GM19328 (cell line): ENCODE measurements around the gene EPSTI1.
A peak's percentile ranks its signal among the peaks of the same experiment; 100 is the strongest.
"Not testable (repeated sequence)": the region's sequence is repeated elsewhere in the genome, so short reads cannot be mapped to it uniquely, and the experiment has no call there.

ENCODE experiments used
- ATAC-seq: cut with Tn5 transposase; IDR thresholded peaks from one replicate; pipeline ENCODE4 v1.9.1; 2021; ENCODE audit warnings: mild to moderate bottlenecking, moderate library complexity; ENCODE audit not compliant: unreplicated experiment

Gene EPSTI1

GRCh38 chr13:43006893-43007631 is 15.0 kb upstream of the EPSTI1 start:
- no peak for ATAC-seq

- no peak for ATAC-seq
Measured at GRCh38 chr13:43005460-43006236, 13.6 kb upstream of the EPSTI1 start.

GRCh38 chr13:43003729-43004128 is 11.7 kb upstream of the EPSTI1 start:
- no peak for ATAC-seq

GRCh38 chr13:43003010-43003409 is 11.0 kb upstream of the EPSTI1 start:
- no peak for ATAC-seq

GRCh38 chr13:43002021-43002420 is 10.0 kb upstream of the EPSTI1 start:
- ATAC-seq = no peak

GRCh38 chr13:43000676-43001075 is 8.6 kb upstream of the EPSTI1 start:
- no peak for ATAC-seq

GRCh38 chr13:42999491-42999890 is 7.5 kb upstream of the EPSTI1 start:
- no peak for ATAC-seq

GRCh38 chr13:42997381-42997780 is 5.3 kb upstream of the EPSTI1 start:
- no peak for ATAC-seq

- ATAC-seq = no peak
Measured at GRCh38 chr13:42996584-42996983, 4.5 kb upstream of the EPSTI1 start.

GRCh38 chr13:42994878-42995277 is 2.8 kb upstream of the EPSTI1 start:
- ATAC-seq = no peak

GRCh38 chr13:42992764-42993122 is 702 bp upstream of the EPSTI1 start:
- peak; percentile 13 for ATAC-seq

- ATAC-seq = not testable (repeated sequence)
Measured at GRCh38 chr13:42991233-42991897, 676 bp downstream of the EPSTI1 start.

- no peak for ATAC-seq
Measured at GRCh38 chr13:42990291-42991232, 1.5 kb downstream of the EPSTI1 start.

- no peak for ATAC-seq
Measured at GRCh38 chr13:42986176-42986574, 5.9 kb downstream of the EPSTI1 start.

GRCh38 chr13:42985312-42986175 is 6.5 kb downstream of the EPSTI1 start:
- ATAC-seq = no peak

GRCh38 chr13:42984691-42985090 is 7.3 kb downstream of the EPSTI1 start:
- ATAC-seq = no peak

GRCh38 chr13:42984026-42984425 is 8.0 kb downstream of the EPSTI1 start:
- ATAC-seq = no peak

- no peak for ATAC-seq
Measured at GRCh38 chr13:42981853-42982252, 10.2 kb downstream of the EPSTI1 start.

- no peak for ATAC-seq
Measured at GRCh38 chr13:42981317-42981716, 10.7 kb downstream of the EPSTI1 start.

- no peak for ATAC-seq
Measured at GRCh38 chr13:42977219-42977659, 14.8 kb downstream of the EPSTI1 start.
